Activated naive CD4-positive, alpha-beta T cell treated with anti-CD3 and anti-CD28 coated beads, Interleukin-2, amount 10 ng/mL, durations not matched to agents 7 days and 5 days (primary cell): ENCODE data around the gene CD300LD.
"Not testable (repeated sequence)": the region's sequence is repeated elsewhere in the genome, so short reads cannot be mapped to it uniquely, and the experiment has no call there.

Experiments
- CTCF ChIA-PET: fragments of 350-600 bp; sonication (Branson Sonifier 250); formaldehyde crosslinking; loops from one replicate; lab custom pipeline; 2021; ENCODE audit warnings: antibody characterized with exemption; lab: Charles Lee
- DNase-seq: peaks from one replicate; pipeline ENCODE4 v3.0.0-alpha.2; 2020
- H3K27ac Mint-ChIP-seq: one replicate; pipeline ENCODE4 v1.8.0; 2021; ENCODE audit warnings: mild to moderate bottlenecking, moderate library complexity, mixed read lengths
- H3K27me3 Mint-ChIP-seq: one replicate; pipeline ENCODE4 v1.8.0; 2021; ENCODE audit warnings: mild to moderate bottlenecking, mixed read lengths
- H3K36me3 Mint-ChIP-seq: one replicate; pipeline ENCODE4 v1.8.0; 2021; ENCODE audit warnings: mixed read lengths
- H3K4me1 Mint-ChIP-seq: one replicate; pipeline ENCODE4 v1.8.0; 2021; ENCODE audit warnings: mixed read lengths
- H3K4me3 Mint-ChIP-seq: one replicate; pipeline ENCODE4 v1.8.0; 2021; ENCODE audit warnings: mild to moderate bottlenecking, moderate library complexity, mixed read lengths
- H3K9me3 Mint-ChIP-seq: one replicate; pipeline ENCODE4 v1.8.0; 2021; ENCODE audit warnings: mixed read lengths

CD300LD gene

DNA sequence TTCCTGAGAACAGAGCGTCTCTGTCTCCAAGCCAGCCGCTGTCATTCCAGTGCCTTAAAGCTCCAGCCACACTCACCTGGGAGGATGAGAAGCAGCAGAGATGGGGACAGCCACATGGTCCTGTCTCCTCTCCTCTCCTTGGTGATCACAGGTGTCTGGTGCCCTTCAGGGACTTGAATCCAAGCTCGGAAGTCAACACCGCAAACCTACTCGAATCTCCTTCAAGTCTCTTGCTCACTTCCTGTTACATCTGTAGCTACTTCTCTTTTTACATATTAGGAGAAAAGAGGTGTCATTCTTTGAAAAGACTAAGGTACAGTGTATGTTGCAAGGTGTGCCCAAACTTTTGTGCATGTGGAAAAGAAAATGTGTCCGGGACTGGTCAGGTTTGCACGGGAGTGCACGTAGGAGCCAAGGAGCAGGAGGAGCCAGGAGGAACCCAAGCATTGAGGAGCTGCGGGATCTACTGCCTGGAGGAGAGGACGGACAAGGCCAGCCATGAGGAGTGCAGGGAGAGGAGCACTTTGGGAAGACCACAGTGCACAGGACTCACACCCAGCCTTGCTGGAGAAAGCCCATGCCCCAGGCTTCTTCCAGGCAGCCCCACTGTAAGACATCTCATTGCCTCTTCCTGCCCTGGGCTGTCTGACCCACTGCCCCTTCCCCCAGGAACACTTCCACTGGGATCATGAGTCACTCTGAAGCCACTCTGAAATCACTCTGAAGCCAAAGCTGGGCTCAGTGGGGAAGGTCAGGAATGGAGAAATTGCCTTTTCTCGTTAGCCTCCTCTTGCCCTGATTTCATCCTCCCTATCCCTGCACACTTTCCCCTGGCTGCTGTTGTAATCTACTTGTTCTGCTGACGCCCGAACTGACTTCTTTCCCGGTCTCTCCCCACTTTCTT is at the start of gene CD300LD:
Gene CD300LD, minus strand, starts transcription at position 197 of the 904 bp plus-strand sequence. Its CDS starts 81 bp downstream, at position 116.
- CTCF ChIA-PET: interaction anchor here (0.6 to 2.6 kb wide), 3 partner anchors 10 to 212 kb away, joined by 3 to 13 read pairs (median 4); no protein-coding TSS in a partner anchor
- Mint-ChIP-seq H3K27me3 (peaks cover 38% of the 10 kb centered on the region), H3K4me1 (peaks cover 18% of the 10 kb centered on the region), H3K4me3 (no peak within 1 kb of the TSS), H3K9me3 (peaks cover 2% of the 10 kb centered on the region), H3K36me3 (no peaks in the 10 kb centered on the region), H3K27ac (no peak within 1 kb of the TSS)
- peak; percentile 28 for DNase-seq

DNA sequence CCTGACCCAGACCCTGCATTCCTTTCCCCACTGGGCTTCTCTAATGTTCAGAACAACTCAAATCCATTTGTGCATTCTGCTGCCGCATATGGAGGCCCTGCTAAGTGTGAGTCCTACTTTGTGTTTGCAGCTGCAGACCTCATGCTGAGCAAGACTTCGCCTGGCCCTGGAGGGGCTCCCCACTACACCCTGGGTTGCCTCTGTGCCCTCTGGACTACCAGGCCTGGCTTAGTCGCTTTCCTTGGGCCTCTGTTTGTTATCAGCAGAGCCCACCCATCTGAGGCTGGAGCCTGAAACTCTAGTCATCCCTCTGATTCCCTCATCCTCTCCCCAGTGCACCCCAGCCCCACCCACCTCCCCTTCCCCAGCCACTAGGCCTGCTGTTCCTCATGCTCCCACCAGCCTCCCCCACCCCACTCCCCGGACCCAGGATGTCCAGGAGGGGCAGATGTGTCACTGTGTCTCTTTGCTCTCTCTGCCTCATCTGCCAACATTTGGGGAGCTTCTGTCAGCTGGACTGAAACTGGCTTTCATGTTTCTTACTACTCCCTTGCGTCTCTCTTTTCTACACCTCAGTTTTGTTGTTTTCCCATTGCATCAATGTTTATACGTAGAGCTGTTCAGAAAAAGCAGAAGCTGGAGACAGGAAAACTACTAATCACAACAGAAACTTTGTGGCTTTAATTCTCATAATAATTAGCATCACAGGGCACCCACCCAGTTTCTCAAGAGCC is 49.3 kb upstream of the CD300LD start:
- H3K4me3 Mint-ChIP-seq: no peak overlapping the region
- DNase-seq: no peak
- peaks cover 100% of the 10 kb centered on the region for H3K27me3 Mint-ChIP-seq
- no peak overlapping the region for H3K27ac Mint-ChIP-seq
- peaks cover 1% of the 10 kb centered on the region for H3K36me3 Mint-ChIP-seq
- no peaks in the 10 kb centered on the region for H3K9me3 Mint-ChIP-seq
- CTCF ChIA-PET: interaction anchor here (1.2 kb wide), 1 partner anchor 95 kb away, joined by 4 read pairs; no protein-coding TSS in a partner anchor
- peaks cover 37% of the 10 kb centered on the region for H3K4me1 Mint-ChIP-seq

DNA sequence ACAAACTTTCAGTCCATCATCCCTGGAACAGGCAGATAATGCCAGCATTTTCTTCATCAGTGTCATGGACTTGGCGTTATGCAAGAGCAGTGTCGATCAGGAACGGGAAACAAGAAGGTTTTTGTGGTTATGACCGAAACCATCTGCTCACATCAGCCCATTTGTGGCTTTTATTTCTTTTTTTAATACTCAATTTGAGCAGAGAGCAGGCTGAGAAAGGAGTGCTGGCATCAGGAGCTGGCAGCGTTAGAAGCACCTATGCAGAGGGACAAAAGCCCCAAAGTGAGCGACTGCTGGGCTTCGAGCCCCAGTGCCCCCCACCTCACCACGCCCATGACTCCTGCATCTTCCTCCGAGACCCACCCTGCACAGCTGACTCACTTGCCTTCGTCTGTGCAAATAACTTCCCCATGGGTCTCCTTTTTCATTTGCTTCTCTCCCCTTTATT is 47.6 kb upstream of the CD300LD start:
- no peak overlapping the region for H3K27ac Mint-ChIP-seq
- no peaks in the 10 kb centered on the region for H3K9me3 Mint-ChIP-seq
- H3K36me3 Mint-ChIP-seq: peaks cover 1% of the 10 kb centered on the region
- peaks cover 37% of the 10 kb centered on the region for H3K4me1 Mint-ChIP-seq
- DNase-seq: peak; percentile 28
- H3K27me3 Mint-ChIP-seq: peaks cover 99% of the 10 kb centered on the region
- no peak overlapping the region for H3K4me3 Mint-ChIP-seq
- CTCF ChIA-PET: interaction anchor here (1.1 kb wide), 1 partner anchor 18 kb away, joined by 3 read pairs; no protein-coding TSS in a partner anchor

GRCh38 chr17:74637926-74638325 is 45.8 kb upstream of the CD300LD start:
- CTCF ChIA-PET: no interaction called here
- H3K36me3 Mint-ChIP-seq: peaks cover 1% of the 10 kb centered on the region
- H3K27me3 Mint-ChIP-seq: peaks cover 99% of the 10 kb centered on the region
- H3K4me3 Mint-ChIP-seq: no peak overlapping the region
- DNase-seq: no peak
- H3K27ac Mint-ChIP-seq: no peak overlapping the region
- peaks cover 37% of the 10 kb centered on the region for H3K4me1 Mint-ChIP-seq
- no peaks in the 10 kb centered on the region for H3K9me3 Mint-ChIP-seq

DNA sequence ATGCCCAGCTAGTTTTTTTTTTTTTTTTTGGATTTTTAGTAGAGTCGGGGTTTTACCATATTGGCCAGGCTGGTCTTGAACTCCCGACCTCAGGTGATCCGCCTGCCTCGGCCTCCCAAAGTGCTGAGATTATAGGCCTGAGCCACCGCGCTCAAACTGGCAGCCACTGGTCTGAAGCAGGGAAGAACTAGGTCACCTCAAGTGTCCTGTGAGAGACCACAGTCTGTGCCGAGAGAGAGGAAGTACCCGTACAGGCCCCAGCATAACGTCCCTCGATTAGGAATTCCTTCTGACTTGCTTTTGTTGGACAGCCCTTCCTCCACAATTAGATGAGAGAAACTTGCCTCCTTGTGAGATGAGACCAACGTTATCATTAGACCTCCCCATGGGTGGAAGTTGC is 45.2 kb upstream of the CD300LD start:
- peaks cover 37% of the 10 kb centered on the region for H3K4me1 Mint-ChIP-seq
- CTCF ChIA-PET: no interaction called here
- H3K27ac Mint-ChIP-seq: no peak overlapping the region
- peaks cover 99% of the 10 kb centered on the region for H3K27me3 Mint-ChIP-seq
- DNase-seq: no peak
- no peak overlapping the region for H3K4me3 Mint-ChIP-seq
- peaks cover 1% of the 10 kb centered on the region for H3K36me3 Mint-ChIP-seq
- no peaks in the 10 kb centered on the region for H3K9me3 Mint-ChIP-seq

DNA sequence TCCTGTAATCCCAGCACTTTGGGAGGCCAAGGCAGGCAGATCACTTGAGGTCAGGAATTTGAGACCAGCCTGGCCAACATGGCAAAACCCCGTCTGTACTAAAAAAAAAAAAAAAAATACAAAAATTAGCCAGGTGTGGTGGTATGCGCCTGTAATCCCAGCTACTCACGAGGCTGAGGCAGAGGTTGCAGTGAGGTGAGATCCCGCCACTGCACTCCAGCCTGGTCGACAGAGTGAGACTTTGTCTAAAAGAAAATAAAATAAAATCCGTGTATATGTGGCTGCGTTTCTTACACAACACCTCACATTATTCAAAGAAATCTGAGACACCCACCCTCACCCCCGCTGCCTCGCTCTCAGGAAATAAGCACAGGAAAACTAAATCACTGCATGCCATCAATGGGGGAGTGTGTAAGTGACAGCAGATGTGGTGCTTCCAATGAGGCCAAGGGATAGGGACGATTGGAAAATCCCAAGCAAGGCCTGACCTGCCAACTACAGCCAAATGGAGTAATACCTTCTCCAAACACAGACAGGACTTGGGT is 44.5 kb upstream of the CD300LD start:
- H3K9me3 Mint-ChIP-seq, H3K27ac Mint-ChIP-seq, CTCF ChIA-PET, DNase-seq, H3K36me3 Mint-ChIP-seq, H3K4me3 Mint-ChIP-seq: not testable (repeated sequence)
- Mint-ChIP-seq H3K27me3 (peaks cover 99% of the 10 kb centered on the region), H3K4me1 (peaks cover 38% of the 10 kb centered on the region)

- H3K4me1 Mint-ChIP-seq: peaks cover 26% of the 10 kb centered on the region
- DNase-seq: no peak
- H3K4me3 Mint-ChIP-seq: no peak overlapping the region
- no peak overlapping the region for H3K27ac Mint-ChIP-seq
- H3K27me3 Mint-ChIP-seq: peaks cover 93% of the 10 kb centered on the region
- CTCF ChIA-PET: interaction anchor here (1.3 kb wide), 1 partner anchor 227 kb away, joined by 3 read pairs; no protein-coding TSS in a partner anchor
- H3K9me3 Mint-ChIP-seq: no peaks in the 10 kb centered on the region
- H3K36me3 Mint-ChIP-seq: no peaks in the 10 kb centered on the region
These were observed 43.3 kb upstream of the CD300LD start for GRCh38 chr17:74635418-74635817.

DNA sequence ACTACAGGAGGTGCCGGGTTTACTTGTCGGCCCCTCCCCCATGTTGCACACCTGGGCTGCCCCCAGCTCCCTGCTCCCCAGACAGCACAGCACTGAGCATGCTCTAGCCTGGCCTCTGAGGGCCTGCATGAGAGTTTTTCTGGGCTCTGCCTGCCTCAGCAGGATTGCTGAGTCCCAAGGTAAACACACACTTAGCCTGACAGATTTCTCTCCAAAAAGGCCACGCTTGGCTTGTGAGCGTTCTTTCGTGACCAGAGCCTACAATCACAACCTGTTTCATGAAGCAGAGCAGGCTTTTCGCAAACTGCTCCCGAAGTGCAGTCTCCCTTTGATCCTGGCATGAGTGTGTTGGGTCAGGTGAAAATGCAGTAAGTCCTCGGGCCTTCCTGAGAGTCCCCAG is 41.2 kb upstream of the CD300LD start:
- Mint-ChIP-seq H3K27me3 (peaks cover 91% of the 10 kb centered on the region), H3K27ac (no peak overlapping the region), H3K9me3 (no peaks in the 10 kb centered on the region), H3K4me3 (no peak overlapping the region), H3K4me1 (peaks cover 7% of the 10 kb centered on the region), H3K36me3 (no peaks in the 10 kb centered on the region)
- no peak for DNase-seq
- CTCF ChIA-PET: interaction anchor here (0.6 to 1.7 kb wide), 2 partner anchors 9 to 24 kb away, joined by 3 to 5 read pairs; no protein-coding TSS in a partner anchor

DNA sequence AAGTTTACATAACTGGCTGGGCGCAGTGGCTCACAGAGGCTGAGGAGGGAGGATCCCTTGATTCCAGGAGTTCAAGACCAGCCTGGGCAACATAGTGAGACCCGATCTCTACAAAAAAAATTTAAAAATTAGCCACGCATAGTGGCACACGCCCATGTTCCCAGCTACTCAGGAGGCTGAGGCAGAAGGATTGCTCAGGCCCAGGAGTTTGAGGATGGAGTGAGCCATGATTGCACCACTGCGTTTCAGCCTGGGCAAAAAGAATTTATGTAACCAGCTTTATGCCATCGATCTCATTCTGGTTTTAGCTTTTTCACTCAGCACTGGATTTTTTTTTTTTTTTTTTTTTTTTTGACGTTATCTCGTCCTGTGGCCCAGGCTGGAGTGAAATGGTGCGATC is 40.5 kb upstream of the CD300LD start:
- no peak for DNase-seq
- no peak overlapping the region for H3K4me3 Mint-ChIP-seq
- H3K27me3 Mint-ChIP-seq: peaks cover 89% of the 10 kb centered on the region
- peaks cover 7% of the 10 kb centered on the region for H3K4me1 Mint-ChIP-seq
- H3K9me3 Mint-ChIP-seq: no peaks in the 10 kb centered on the region
- no peaks in the 10 kb centered on the region for H3K36me3 Mint-ChIP-seq
- CTCF ChIA-PET: interaction anchor here (1.7 kb wide), 1 partner anchor 24 kb away, joined by 5 read pairs; no protein-coding TSS in a partner anchor
- no peak overlapping the region for H3K27ac Mint-ChIP-seq

DNA sequence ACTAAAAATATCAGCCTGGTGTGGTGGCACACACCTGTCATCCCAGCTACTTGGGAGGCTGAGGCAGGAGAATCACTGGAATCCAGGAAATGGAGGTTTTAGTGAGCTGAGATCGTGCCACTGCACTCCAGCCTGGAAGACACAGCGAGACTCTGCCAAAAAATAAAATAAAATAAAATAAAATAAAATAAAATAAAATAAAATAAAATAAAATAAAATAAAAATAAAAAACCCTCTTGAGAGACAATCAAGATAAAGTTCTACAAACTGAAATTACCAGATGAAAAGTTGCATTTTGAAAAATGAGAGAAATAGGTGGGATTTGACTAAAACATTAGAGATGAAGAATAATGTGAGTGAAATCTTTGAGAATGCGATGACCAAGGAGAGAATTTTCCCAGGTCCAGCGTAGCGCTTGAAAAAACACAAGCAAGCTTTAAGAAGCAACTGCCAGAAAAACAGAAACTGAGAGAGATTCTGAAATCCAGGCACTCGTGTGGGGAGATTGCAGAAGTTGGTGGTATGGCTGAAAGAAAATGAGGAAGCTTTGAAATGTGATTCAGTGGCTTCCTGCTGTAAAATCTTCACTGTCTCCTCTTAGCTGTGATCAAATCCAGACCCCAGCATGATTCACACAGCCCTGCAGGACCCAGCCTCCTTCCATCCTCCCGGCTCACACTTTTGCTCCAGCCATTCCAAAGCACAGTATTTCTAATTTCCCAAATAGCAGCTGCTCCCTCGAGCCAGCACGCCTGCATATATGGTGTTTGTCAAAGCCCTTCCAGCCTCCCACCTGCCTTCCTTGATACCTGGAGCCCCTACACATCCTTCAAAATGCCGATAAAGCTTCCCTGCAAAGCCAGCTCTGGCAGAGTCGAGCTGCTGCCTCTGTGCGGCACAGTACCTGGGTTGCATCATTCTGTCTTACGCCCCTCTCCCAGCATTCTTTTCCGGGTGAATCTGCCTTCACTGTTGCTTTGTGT is 39.7 kb upstream of the CD300LD start:
- no peak for DNase-seq
- peaks cover 89% of the 10 kb centered on the region for H3K27me3 Mint-ChIP-seq
- H3K27ac Mint-ChIP-seq: no peak overlapping the region
- H3K4me3 Mint-ChIP-seq: no peak overlapping the region
- no peaks in the 10 kb centered on the region for H3K36me3 Mint-ChIP-seq
- H3K9me3 Mint-ChIP-seq: peaks cover 2% of the 10 kb centered on the region
- CTCF ChIA-PET: interaction anchor here (1.7 kb wide), 1 partner anchor 25 kb away, joined by 5 read pairs; no protein-coding TSS in a partner anchor
- peaks cover 7% of the 10 kb centered on the region for H3K4me1 Mint-ChIP-seq

GRCh38 chr17:74630251-74630650 is 38.2 kb upstream of the CD300LD start:
- H3K4me1 Mint-ChIP-seq, CTCF ChIA-PET: not testable (repeated sequence)
- H3K27me3 Mint-ChIP-seq: peaks cover 84% of the 10 kb centered on the region

DNA sequence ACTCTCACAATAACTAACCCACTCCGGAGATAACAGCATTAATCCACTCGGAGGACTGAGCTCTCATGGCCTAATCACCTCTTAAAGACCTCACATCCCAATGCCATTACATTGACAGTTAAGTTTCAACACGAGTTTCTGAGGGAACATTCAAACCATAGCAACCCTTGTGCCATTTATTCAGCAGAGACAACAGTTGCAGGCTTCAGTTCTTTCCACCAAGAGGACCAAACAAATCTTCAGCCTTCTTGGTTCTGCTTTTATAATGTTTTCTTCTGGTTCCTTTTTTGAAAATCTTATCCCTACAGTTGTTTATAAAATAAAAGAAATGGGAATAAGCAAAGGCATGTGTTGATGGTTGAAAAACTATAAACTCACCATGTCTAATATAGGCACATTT is 33.6 kb upstream of the CD300LD start:
- Mint-ChIP-seq H3K36me3 (no peaks in the 10 kb centered on the region), H3K4me1 (no peaks in the 10 kb centered on the region), H3K27me3 (peaks cover 75% of the 10 kb centered on the region), H3K27ac (no peak overlapping the region), H3K4me3 (no peak overlapping the region), H3K9me3 (peaks cover 6% of the 10 kb centered on the region)
- CTCF ChIA-PET: no interaction called here
- DNase-seq: no peak

More at GRCh38 chr17:74630251-74630650, 38.2 kb upstream of the CD300LD start:
- H3K36me3 Mint-ChIP-seq, H3K9me3 Mint-ChIP-seq, H3K4me3 Mint-ChIP-seq, H3K27ac Mint-ChIP-seq, DNase-seq: not testable (repeated sequence)

GRCh38 chr17:74624131-74624530 is 32.0 kb upstream of the CD300LD start:
- CTCF ChIA-PET: interaction anchor here (0.7 kb wide), 1 partner anchor 9 kb away, joined by 3 read pairs; no protein-coding TSS in a partner anchor
- Mint-ChIP-seq H3K36me3 (no peaks in the 10 kb centered on the region), H3K27me3 (peaks cover 74% of the 10 kb centered on the region)

More at GRCh38 chr17:74624131-74624530, 32.0 kb upstream of the CD300LD start:
- Mint-ChIP-seq H3K4me3 (no peak overlapping the region), H3K4me1 (no peaks in the 10 kb centered on the region), H3K27ac (no peak overlapping the region), H3K9me3 (peaks cover 6% of the 10 kb centered on the region)
- no peak for DNase-seq
